ENCODE results near the gene HPS3. TPM values are rescaled to one million over a fixed set of nuclear protein-coding genes. Genes with fewer than 3 reads are reported as not detected.
"Not testable (repeated sequence)": the region's sequence is repeated elsewhere in the genome, so short reads cannot be mapped to it uniquely, and the experiment has no call there.

The HPS3 gene
- polyA plus RNA-seq, 1 of the 3 experiments (the other 2 are of a cell fraction) = 9.4 TPM

- WGBS (ENCODE audit: low lambda C conversion rate) = 62% methylated on average over 1 of the region's 1 CpG
- peaks cover 4% of the 10 kb centered on the region in 2 experiments; a peak in 3 of 4 replicates for H3K4me1 ChIP-seq (ENCODE audit: control insufficient read depth in 1 of 2, insufficient read depth in 2 of 2, low read depth in 1 of 2, low read length in 1 of 2)
- H3K4me2 ChIP-seq = no peak overlapping the region
- H3K4me3 ChIP-seq (ENCODE audit: low read depth in 2 of 2, low read length in 1 of 2) = no peak overlapping the region
- no peaks in the 10 kb centered on the region for H3K27me3 ChIP-seq (ENCODE audit: insufficient read depth)
- no peaks in the 10 kb centered on the region for H3K36me3 ChIP-seq (replicated peaks in 1 of 2; ENCODE audit: control insufficient read depth in 1 of 2, insufficient read depth in 2 of 2, low read length in 1 of 2)
- no peaks in the 10 kb centered on the region for H3K79me2 ChIP-seq (ENCODE audit: insufficient read depth)
- H3F3A ChIP-seq (replicated peaks; ENCODE audit: insufficient read depth) = no peaks in the 10 kb centered on the region
- TF ChIP-seq JUND (IDR thresholded peaks at IDR 0.05) (no peak), RAD21 (IDR thresholded peaks at IDR 0.05; ENCODE audit: low read length) (no peak), PBX3 (IDR thresholded peaks at IDR 0.05) (no peak), MEF2A (IDR thresholded peaks at IDR 0.05; ENCODE audit: borderline replicate concordance, low read depth) (no peak), EP300 (IDR thresholded peaks at IDR 0.05; ENCODE audit: borderline replicate concordance in 1 of 2, low read depth in 1 of 2, low read length in 1 of 2) (no peak), TAF1 (IDR thresholded peaks at IDR 0.05; ENCODE audit: borderline replicate concordance, low read depth, low read length) (no peak), POLR2AphosphoS5 (IDR thresholded peaks at IDR 0.05; ENCODE audit: low read depth, low read length) (no peak), ELF1 (IDR thresholded peaks at IDR 0.05) (no peak), TCF12 (IDR thresholded peaks at IDR 0.05) (no peak), USF1 (IDR thresholded peaks at IDR 0.05; ENCODE audit: borderline replicate concordance, low read depth) (no peak), TEAD4 (IDR thresholded peaks at IDR 0.05; ENCODE audit: borderline replicate concordance, insufficient read depth) (no peak), SIN3A (IDR thresholded peaks at IDR 0.05; ENCODE audit: borderline replicate concordance, low read depth, low read length) (no peak), RFX5 (IDR thresholded peaks at IDR 0.05; ENCODE audit: low read length) (no peak), RCOR1 (IDR thresholded peaks at IDR 0.05; ENCODE audit: low read length) (no peak), CHD2 (IDR thresholded peaks at IDR 0.05; ENCODE audit: low read length, partially characterized antibody) (no peak), NFIC (IDR thresholded peaks at IDR 0.05; ENCODE audit: borderline replicate concordance) (no peak)
- TF ChIP-seq, protein P1, sequence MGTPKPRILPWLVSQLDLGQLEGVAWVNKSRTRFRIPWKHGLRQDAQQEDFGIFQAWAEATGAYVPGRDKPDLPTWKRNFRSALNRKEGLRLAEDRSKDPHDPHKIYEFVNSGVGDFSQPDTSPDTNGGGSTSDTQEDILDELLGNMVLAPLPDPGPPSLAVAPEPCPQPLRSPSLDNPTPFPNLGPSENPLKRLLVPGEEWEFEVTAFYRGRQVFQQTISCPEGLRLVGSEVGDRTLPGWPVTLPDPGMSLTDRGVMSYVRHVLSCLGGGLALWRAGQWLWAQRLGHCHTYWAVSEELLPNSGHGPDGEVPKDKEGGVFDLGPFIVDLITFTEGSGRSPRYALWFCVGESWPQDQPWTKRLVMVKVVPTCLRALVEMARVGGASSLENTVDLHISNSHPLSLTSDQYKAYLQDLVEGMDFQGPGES (IDR thresholded peaks at IDR 0.05; ENCODE audit: low read depth, low read length) = no peak
- TF ChIP-seq, protein P2, sequence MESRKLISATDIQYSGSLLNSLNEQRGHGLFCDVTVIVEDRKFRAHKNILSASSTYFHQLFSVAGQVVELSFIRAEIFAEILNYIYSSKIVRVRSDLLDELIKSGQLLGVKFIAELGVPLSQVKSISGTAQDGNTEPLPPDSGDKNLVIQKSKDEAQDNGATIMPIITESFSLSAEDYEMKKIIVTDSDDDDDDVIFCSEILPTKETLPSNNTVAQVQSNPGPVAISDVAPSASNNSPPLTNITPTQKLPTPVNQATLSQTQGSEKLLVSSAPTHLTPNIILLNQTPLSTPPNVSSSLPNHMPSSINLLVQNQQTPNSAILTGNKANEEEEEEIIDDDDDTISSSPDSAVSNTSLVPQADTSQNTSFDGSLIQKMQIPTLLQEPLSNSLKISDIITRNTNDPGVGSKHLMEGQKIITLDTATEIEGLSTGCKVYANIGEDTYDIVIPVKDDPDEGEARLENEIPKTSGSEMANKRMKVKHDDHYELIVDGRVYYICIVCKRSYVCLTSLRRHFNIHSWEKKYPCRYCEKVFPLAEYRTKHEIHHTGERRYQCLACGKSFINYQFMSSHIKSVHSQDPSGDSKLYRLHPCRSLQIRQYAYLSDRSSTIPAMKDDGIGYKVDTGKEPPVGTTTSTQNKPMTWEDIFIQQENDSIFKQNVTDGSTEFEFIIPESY (IDR thresholded peaks at IDR 0.05; ENCODE audit: borderline replicate concordance, low read depth) = no peak
- TF ChIP-seq, protein P3, sequence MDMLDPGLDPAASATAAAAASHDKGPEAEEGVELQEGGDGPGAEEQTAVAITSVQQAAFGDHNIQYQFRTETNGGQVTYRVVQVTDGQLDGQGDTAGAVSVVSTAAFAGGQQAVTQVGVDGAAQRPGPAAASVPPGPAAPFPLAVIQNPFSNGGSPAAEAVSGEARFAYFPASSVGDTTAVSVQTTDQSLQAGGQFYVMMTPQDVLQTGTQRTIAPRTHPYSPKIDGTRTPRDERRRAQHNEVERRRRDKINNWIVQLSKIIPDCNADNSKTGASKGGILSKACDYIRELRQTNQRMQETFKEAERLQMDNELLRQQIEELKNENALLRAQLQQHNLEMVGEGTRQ (IDR thresholded peaks at IDR 0.05; ENCODE audit: borderline replicate concordance, low read depth, low read length) = no peak
- no peaks in the 10 kb centered on the region for H3K9me3 ChIP-seq
- CTCF ChIA-PET = no interaction called here
- POLR2A ChIA-PET = no interaction called here
- H4K20me1 ChIP-seq (ENCODE audit: insufficient read depth) = no peaks in the 10 kb centered on the region
- H3K9me2 ChIP-seq = no peaks in the 10 kb centered on the region
- no peak overlapping the region for H3K9ac ChIP-seq
- no peak for DNase-seq
- H3K27ac ChIP-seq (ENCODE audit: low read depth in 2 of 2, low read length in 1 of 2) = no peak overlapping the region
- H2AFZ ChIP-seq (ENCODE audit: low read depth) = no peak overlapping the region
Observed at GRCh38 chr3:149195221-149195620, 65.8 kb downstream of the HPS3 start.

DNA sequence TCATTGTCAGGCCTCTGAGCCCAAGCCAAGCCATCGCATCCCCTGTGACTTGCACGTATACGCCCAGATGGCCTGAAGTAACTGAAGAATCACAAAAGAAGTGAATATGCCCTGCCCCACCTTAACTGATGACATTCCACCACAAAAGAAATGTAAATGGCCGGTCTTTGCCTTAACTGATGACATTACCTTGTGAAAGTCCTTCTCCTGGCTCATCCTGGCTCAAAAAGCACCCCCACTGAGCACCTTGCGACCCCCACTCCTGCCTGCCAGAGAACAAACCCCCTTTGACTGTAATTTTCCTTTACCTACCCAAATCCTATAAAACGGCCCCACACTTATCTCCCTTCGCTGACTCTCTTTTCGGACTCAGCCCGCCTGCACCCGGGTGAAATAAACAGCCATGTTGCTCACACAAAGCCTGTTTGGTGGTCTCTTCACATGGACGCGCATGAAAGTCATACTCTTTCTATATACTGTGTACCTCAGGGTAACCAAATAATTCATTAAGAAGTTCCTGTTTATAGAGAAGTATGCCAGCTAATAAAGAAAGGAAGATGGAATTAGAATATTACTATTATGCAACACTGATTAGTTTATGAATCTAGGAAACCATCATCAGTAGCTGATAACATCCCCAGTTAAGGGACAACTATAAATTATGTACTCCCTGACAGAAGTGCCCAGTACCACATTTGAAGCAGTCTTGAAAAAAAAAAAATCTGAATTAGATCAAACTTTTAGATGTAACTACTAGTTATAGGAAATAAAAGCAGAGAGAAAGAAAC is 67.6 kb downstream of the HPS3 start:
- H3K27me3 ChIP-seq (ENCODE audit: insufficient read depth); H3K4me3 ChIP-seq (ENCODE audit: low read depth in 2 of 2, low read length in 1 of 2); H3K4me2 ChIP-seq; H3F3A ChIP-seq (replicated peaks; ENCODE audit: insufficient read depth); H3K9me2 ChIP-seq; H4K20me1 ChIP-seq (ENCODE audit: insufficient read depth); DNase-seq; H2AFZ ChIP-seq (ENCODE audit: low read depth); H3K9me3 ChIP-seq; H3K79me2 ChIP-seq (ENCODE audit: insufficient read depth); H3K36me3 ChIP-seq (replicated peaks in 1 of 2; ENCODE audit: control insufficient read depth in 1 of 2, insufficient read depth in 2 of 2, low read length in 1 of 2); CTCF ChIA-PET; H3K4me1 ChIP-seq (ENCODE audit: control insufficient read depth in 1 of 2, insufficient read depth in 2 of 2, low read depth in 1 of 2, low read length in 1 of 2); H3K9ac ChIP-seq; POLR2A ChIA-PET; H3K27ac ChIP-seq (ENCODE audit: low read depth in 2 of 2, low read length in 1 of 2): not testable (repeated sequence)
- WGBS (ENCODE audit: low lambda C conversion rate) = 91% methylated on average over 12 of the region's 12 CpGs

Measured in SK-N-SH (cell line).